ENCODE results near the gene PPP2R3C.
"Not testable (repeated sequence)": the region's sequence is repeated elsewhere in the genome, so short reads cannot be mapped to it uniquely, and the experiment has no call there.

The PPP2R3C gene

GRCh38 chr14:35121887-35122695 is at the start of gene PPP2R3C, which contains the start of gene PRORP:
PPP2R3C (minus strand) TSS chr14:35121990; CDS start chr14:35121959, 31 bp downstream.
PRORP (plus strand) TSS chr14:35122552; CDS start chr14:35123246, 694 bp downstream.
- no peak for FAIRE-seq

- no peak for FAIRE-seq
Measured at GRCh38 chr14:35167496-35167895, 45.7 kb upstream of the PPP2R3C start.

GRCh38 chr14:35164849-35165248 is 43.1 kb upstream of the PPP2R3C start:
- FAIRE-seq, result no peak

- FAIRE-seq, result no peak
Measured at GRCh38 chr14:35163384-35163783, 41.6 kb upstream of the PPP2R3C start.

GRCh38 chr14:35161231-35161630 is 39.4 kb upstream of the PPP2R3C start:
- no peak for FAIRE-seq

GRCh38 chr14:35159742-35160409 is 38.1 kb upstream of the PPP2R3C start:
- no peak for FAIRE-seq

- no peak for FAIRE-seq
Measured at GRCh38 chr14:35158951-35159653, 37.3 kb upstream of the PPP2R3C start.

GRCh38 chr14:35158491-35158890 is 36.7 kb upstream of the PPP2R3C start:
- no peak for FAIRE-seq

- no peak for FAIRE-seq
Measured at GRCh38 chr14:35155962-35156361, 34.2 kb upstream of the PPP2R3C start.

- no peak for FAIRE-seq
Measured at GRCh38 chr14:35154016-35154415, 32.2 kb upstream of the PPP2R3C start.

GRCh38 chr14:35152531-35152930 is 30.7 kb upstream of the PPP2R3C start:
- not testable (repeated sequence) for FAIRE-seq

GRCh38 chr14:35149239-35149638 is 27.4 kb upstream of the PPP2R3C start:
- no peak for FAIRE-seq

GRCh38 chr14:35147711-35148110 is 25.9 kb upstream of the PPP2R3C start:
- FAIRE-seq, result no peak

GRCh38 chr14:35147186-35147585 is 25.4 kb upstream of the PPP2R3C start:
- no peak for FAIRE-seq

- FAIRE-seq, result no peak
Measured at GRCh38 chr14:35146711-35147149, 24.9 kb upstream of the PPP2R3C start.

- FAIRE-seq, result no peak
Measured at GRCh38 chr14:35144029-35144428, 22.2 kb upstream of the PPP2R3C start.

- peak; percentile 98 for FAIRE-seq
Measured at GRCh38 chr14:35140718-35141581, 19.2 kb upstream of the PPP2R3C start.

GRCh38 chr14:35138585-35138984 is 16.8 kb upstream of the PPP2R3C start:
- no peak for FAIRE-seq

- FAIRE-seq, result no peak
Measured at GRCh38 chr14:35134329-35135123, 12.7 kb upstream of the PPP2R3C start.

GRCh38 chr14:35133542-35134328 is 11.9 kb upstream of the PPP2R3C start:
- no peak for FAIRE-seq

- no peak for FAIRE-seq
Measured at GRCh38 chr14:35124127-35124526, 2.3 kb upstream of the PPP2R3C start.

Data from A204.1 (cell line).